K562 (cell line): ENCODE measurements around the gene PCDH9. TPM values are rescaled to one million over a fixed set of nuclear protein-coding genes. Genes with fewer than 3 reads are reported as not detected.

ENCODE experiments used
- ATAC-seq: fragments of 200-7000 bp; cut with Tn5 transposase; 3 replicates; pipeline ENCODE4 v1.9.1; 2020; ENCODE audit warnings: moderate library complexity
- BruUV-seq: library from RNA; stranded (reverse); fragments of 400-500 nt; replicated peaks from 2 replicates; lab custom pipeline; 2021; lab: Mats Ljungman, UMichigan
- CTCF ChIA-PET: fragments of 300-600 bp; formaldehyde crosslinking; extraction: SDS; loops from one replicate; lab custom pipeline; 2021; ENCODE audit warnings: low intra/inter-chr PET ratio; lab: Yijun Ruan, JAX
- POLR2A ChIA-PET: fragments of 300-600, 350-650 bp; sonication (Branson Sonifier 250); formaldehyde crosslinking; extraction: SDS; loops from one replicate; lab custom pipeline; 2021; ENCODE audit warnings: antibody characterized with exemption, inconsistent platforms; lab: Yijun Ruan, JAX
- DNase-seq, 4 experiments: peaks; one replicate each; pipeline versions ENCODE4 v3.0.0 to v3.0.0-alpha.2; 2011 to 2018; ENCODE audit warnings: low spot score in 3 of 4, mixed read lengths in 3 of 4; ENCODE audit errors: extremely low read depth in 1 of 4
- FAIRE-seq: peaks from 2 replicates; lab custom pipeline; 2011; peaks lifted over from hg19 to GRCh38; lab: Jason Lieb, UNC
- H2AFZ ChIP-seq: 2 replicates; pipeline ENCODE4 v1.6.0; 2011; ENCODE audit warnings: low read depth, low read length, control low read depth, inconsistent platforms
- H3K27ac ChIP-seq: fragments of 200-600 bp; 3 replicates; pipeline ENCODE4 v1.8.0; 2011; ENCODE audit warnings: low read depth, mild to moderate bottlenecking, control low read depth, inconsistent platforms, low read length, moderate library complexity, mixed read lengths; ENCODE audit errors: extremely low read depth
- H3K27me3 ChIP-seq, 2 experiments: fragments of 300-600 bp in 1 of 2; 2 replicates in 1 of 2; 3 replicates in 1 of 2; pipeline versions ENCODE4 v1.6.0 to v1.8.0; 2011; ENCODE audit warnings: inconsistent platforms in 2 of 2, low read length in 2 of 2, mild to moderate bottlenecking in 1 of 2, mixed read lengths in 1 of 2, moderate library complexity in 1 of 2; ENCODE audit not compliant: control insufficient read depth in 2 of 2, insufficient read depth in 2 of 2
- H3K36me3 ChIP-seq: fragments of 300-600 bp; 3 replicates; pipeline ENCODE4 v1.8.0; 2011; ENCODE audit warnings: mild to moderate bottlenecking, low read length, inconsistent platforms; ENCODE audit not compliant: control insufficient read depth, insufficient read depth
- H3K4me1 ChIP-seq, 2 experiments: fragments of 200-600 bp in 1 of 2; replicated peaks in 1 of 2; 2 replicates in 1 of 2; 3 replicates in 1 of 2; pipeline versions ENCODE4 v1.5.1 to v1.8.0; 2011; ENCODE audit warnings: inconsistent platforms in 2 of 2, low read length in 2 of 2, mild to moderate bottlenecking in 1 of 2, mixed read lengths in 1 of 2, moderate library complexity in 1 of 2; ENCODE audit not compliant: control insufficient read depth in 2 of 2, insufficient read depth in 2 of 2
- H3K4me2 ChIP-seq: 2 replicates; pipeline ENCODE4 v1.6.1; 2011; ENCODE audit warnings: low read length, control low read depth, inconsistent platforms, mixed read lengths; ENCODE audit not compliant: insufficient read depth
- H3K4me3 ChIP-seq: fragments of 200-600 bp; sonication (generic), shearing (Covaris generic); 2 replicates; pipeline ENCODE4 v1.5.1; 2016; ENCODE audit warnings: control low read depth, inconsistent platforms
- H3K79me2 ChIP-seq: fragments of 200-600 bp; 3 replicates; pipeline ENCODE4 v1.8.0; 2011; ENCODE audit warnings: low read length, inconsistent platforms; ENCODE audit not compliant: control insufficient read depth, insufficient read depth
- H3K9ac ChIP-seq, 2 experiments: 2 replicates each; pipeline versions ENCODE4 v1.6.0 to v1.6.1; 2011; ENCODE audit warnings: low read depth in 2 of 2, low read length in 2 of 2, control low read depth in 1 of 2, inconsistent platforms in 1 of 2, mild to moderate bottlenecking in 1 of 2, mixed read lengths in 1 of 2; ENCODE audit not compliant: insufficient read depth in 1 of 2
- H3K9me1 ChIP-seq: one replicate; pipeline ENCODE4 v1.6.0; 2011; ENCODE audit warnings: inconsistent platforms, mild to moderate bottlenecking, low read length, moderate library complexity; ENCODE audit not compliant: control insufficient read depth, insufficient read depth
- H3K9me3 ChIP-seq: replicated peaks from 2 replicates; pipeline ENCODE4 v1.5.1; 2011; ENCODE audit warnings: low read depth, low read length, inconsistent platforms; ENCODE audit not compliant: control insufficient read depth, insufficient read depth
- H4K20me1 ChIP-seq: replicated peaks from 2 replicates; pipeline ENCODE4 v1.6.1; 2011; ENCODE audit warnings: low read length, inconsistent platforms, mixed read lengths; ENCODE audit not compliant: control insufficient read depth, insufficient read depth
- ADNP ChIP-seq: fragments of 200-800 bp; sonication (Bioruptor generic); IDR thresholded peaks from 2 replicates; pipeline ENCODE4 v1.6.1; 2016; ENCODE audit warnings: missing genetic modification characterization, missing compliant biosample characterization
- BHLHE40 ChIP-seq: IDR thresholded peaks from 2 replicates; pipeline ENCODE4 v1.6.1; 2011; ENCODE audit warnings: low read length, improper control_type of control experiment
- CBFA2T2 ChIP-seq: fragments of 450-650 bp; conservative IDR thresholded peaks from 2 replicates; pipeline ENCODE4 v1.6.1; 2017; ENCODE audit warnings: mild to moderate bottlenecking
- CC2D1A ChIP-seq: fragments of 450-650 bp; IDR thresholded peaks from 2 replicates; pipeline ENCODE4 v1.6.1; 2017; ENCODE audit warnings: mild to moderate bottlenecking
- CREB1 ChIP-seq, 2 experiments: sonication (generic) in 1 of 2; formaldehyde crosslinking in 1 of 2; IDR thresholded peaks; 2 replicates each; pipeline versions ENCODE4 v1.6.1 to v1.8.0; 2012 to 2022; ENCODE audit warnings: inconsistent platforms in 1 of 2, mild to moderate bottlenecking in 1 of 2, missing genetic modification reagents in 1 of 2, moderate library complexity in 1 of 2
- CXXC5 ChIP-seq: fragments of 250-450 bp; sonication (Bioruptor Pico); IDR thresholded peaks from 2 replicates; pipeline ENCODE4 v1.8.0; 2022; ENCODE audit warnings: inconsistent platforms, mild to moderate bottlenecking, moderate library complexity
- DPF2 ChIP-seq: fragments of 450-650 bp; IDR thresholded peaks from 2 replicates; pipeline ENCODE4 v1.6.1; 2016
- FOSL1 ChIP-seq: fragments of 200-800 bp; sonication (Bioruptor generic); conservative IDR thresholded peaks from 2 replicates; pipeline ENCODE4 v1.6.1; 2016; ENCODE audit warnings: missing genetic modification characterization, missing compliant biosample characterization
- HDAC8 ChIP-seq: fragments of 450-650 bp; IDR thresholded peaks from 2 replicates; pipeline ENCODE4 v1.6.1; 2016; ENCODE audit warnings: mild to moderate bottlenecking, missing genetic modification characterization, moderate library complexity, missing compliant biosample characterization
- ILK ChIP-seq: fragments of 450-650 bp; IDR thresholded peaks from 2 replicates; pipeline ENCODE4 v1.6.1; 2016; ENCODE audit warnings: missing genetic modification characterization, low read depth, mild to moderate bottlenecking, missing compliant biosample characterization, moderate library complexity, borderline replicate concordance
- LEF1 ChIP-seq: fragments of 450-650 bp; IDR thresholded peaks from 2 replicates; pipeline ENCODE4 v1.6.1; 2016; ENCODE audit warnings: mild to moderate bottlenecking
- MAFG ChIP-seq: fragments of 450-650 bp; conservative IDR thresholded peaks from 2 replicates; pipeline ENCODE4 v1.6.1; 2016; ENCODE audit warnings: missing genetic modification characterization, missing compliant biosample characterization
- MAZ ChIP-seq, 2 experiments: fragments of 450-650 bp in 1 of 2; sonication (generic) in 1 of 2; formaldehyde crosslinking; IDR thresholded peaks in 1 of 2; conservative IDR thresholded peaks in 1 of 2; 2 replicates each; pipeline versions ENCODE4 v1.4.0 to v1.5.0; 2020; ENCODE audit warnings: mild to moderate bottlenecking in 1 of 2, missing genetic modification reagents in 1 of 2
- MTA2 ChIP-seq: fragments of 450-650 bp; IDR thresholded peaks from 2 replicates; pipeline ENCODE4 v1.6.1; 2016; ENCODE audit warnings: low read depth
- NFE2 ChIP-seq: IDR thresholded peaks from 2 replicates; pipeline ENCODE4 v1.6.1; 2014; ENCODE audit warnings: antibody characterized with exemption, low read depth
- RCOR1 ChIP-seq, 2 experiments: IDR thresholded peaks; 2 replicates each; pipeline ENCODE4 v1.6.1; 2012; ENCODE audit warnings: low read depth in 2 of 2, low read length in 2 of 2, borderline replicate concordance in 1 of 2, improper control_type of control experiment in 1 of 2
- SMARCA4 ChIP-seq: fragments of 450-650 bp; IDR thresholded peaks from 2 replicates; pipeline ENCODE4 v1.6.1; 2016
- STAT5A ChIP-seq: IDR thresholded peaks from 2 replicates; pipeline ENCODE4 v1.6.1; 2012; ENCODE audit warnings: low read length, inconsistent platforms, borderline replicate concordance
- TAL1 ChIP-seq: fragments of 450-650 bp; IDR thresholded peaks from 2 replicates; pipeline ENCODE4 v1.6.1; 2016; ENCODE audit warnings: mild to moderate bottlenecking
- TCF3 ChIP-seq: sonication (generic); formaldehyde crosslinking; IDR thresholded peaks from 2 replicates; pipeline ENCODE4 v1.4.0; 2020; ENCODE audit warnings: mild to moderate bottlenecking, missing genetic modification reagents
- ZNF316 ChIP-seq: fragments of 450-650 bp; IDR thresholded peaks from 2 replicates; pipeline ENCODE4 v1.6.1; 2016
- WGBS: fragments of 100-300 bp; shearing (Covaris generic); methylation state at CpG from one replicate; pipeline ENCODE4 v1.1.6; 2016; ENCODE audit warnings: low coverage, mixed read lengths; ENCODE audit not compliant: insufficient coverage; ENCODE audit errors: missing lambda C conversion rate; 5-methylcytosine and 5-hydroxymethylcytosine counted together
- in situ Hi-C: fragments of 300-500 bp; cut with MboI; formaldehyde crosslinking; loops from 4 replicates; pipeline ENCODE4 v1.15.0; 2018; ENCODE audit warnings: inconsistent platforms, mixed read lengths
- intact Hi-C: fragments of 100-400 bp; cut with micrococcal nuclease; formaldehyde crosslinking; loops from 2 replicates; pipeline ENCODE4 v1.14.2; 2022
- polyA plus RNA-seq, 8 experiments: library from polyadenylated mRNA; depleted of rRNA in 4 of 8; stranded (reverse) in 5 of 8; unstranded in 3 of 8; fragments of >200 nt; fragmentation: Nextera tagmentation in 2 of 8; fragmentation: Illumina TruSeq in 1 of 8; extraction: Ambion mirVana in 2 of 8; extraction: Trizol in 1 of 8; gene quantifications; 2 replicates each; pipeline versions ENCODE4 v1.2.1 to v1.2.3, GENCODE V29; 2011 to 2014; ENCODE audit warnings: inconsistent platforms in 1 of 8, missing spikeins in 1 of 8
- total RNA-seq, 7 experiments: library from RNA; depleted of rRNA in 6 of 7; stranded (reverse); fragments of >200 nt in 6 of 7; fragmentation: Illumina TruSeq in 2 of 7; extraction: Trizol in 2 of 7; gene quantifications; 2 replicates each; pipeline versions ENCODE4 v1.2.1 to v1.2.3, GENCODE V29; 2011 to 2021; ENCODE audit warnings: low replicate concordance in 1 of 7
- TF ChIP-seq, protein P1 (sequence below): fragments of 200-800 bp; sonication (Bioruptor generic); IDR thresholded peaks from 2 replicates; pipeline ENCODE4 v1.6.1; 2017; ENCODE audit warnings: missing genetic modification characterization, missing compliant biosample characterization

Gene PCDH9
- total and polyA plus RNA-seq, 9 of the 15 experiments (the other 6 are each of a cell fraction or from before 2014, with no cell fraction given): 1.1 to 6.7 (median 4.9) TPM

- TF ChIP-seq MAZ (CRISPR knock-in tag; conservative IDR thresholded peaks at IDR 0.05 in 1 of 2, IDR thresholded peaks at IDR 0.05 in 1 of 2) (no peak), ADNP (no peak), HDAC8 (tag) (no peak), ZNF316 (peak; percentile 85)
Observed at GRCh38 chr13:67131393-67131792, 98.7 kb downstream of the PCDH9 start (continued).

GRCh38 chr13:67130444-67130843, 99.7 kb downstream of the PCDH9 start:
- no peak overlapping the region for H3K4me3 ChIP-seq
- DNase-seq (peak in 1 of 4 experiments; percentile 78), ATAC-seq (peak; percentile 77), FAIRE-seq (peak; percentile 82)
- H3K9ac ChIP-seq: no peak overlapping the region
- H4K20me1 ChIP-seq: no peaks in the 10 kb centered on the region
- peak overlapping the region; percentile 37 for H3K4me2 ChIP-seq
- no TSS peak for BruUV-seq
- in situ Hi-C loops: no loop called here
- ChIA-PET POLR2A (no interaction called here), CTCF (no interaction called here)
- H3K36me3 ChIP-seq: no peaks in the 10 kb centered on the region
- H3K4me1 ChIP-seq: peaks cover 0 to 8% of the 10 kb centered on the region in 2 experiments; a peak in 2 of 5 replicates
- 0% methylated on average over 4 of the region's 5 CpGs for WGBS
- no peaks in the 10 kb centered on the region for H3K9me1 ChIP-seq
- intact Hi-C loops: no loop called here
- no peaks in the 10 kb centered on the region for H3K79me2 ChIP-seq
- peak overlapping the region; percentile 58 for H2AFZ ChIP-seq
- no peaks in the 10 kb centered on the region for H3K27me3 ChIP-seq
- peak overlapping the region; percentile 62 for H3K27ac ChIP-seq
- no peaks in the 10 kb centered on the region for H3K9me3 ChIP-seq
- TF ChIP-seq LEF1 (no peak), CC2D1A (0 out of 2 replicates have a peak, but pooled peaks have one; percentile 22), DPF2 (peak; percentile 74), STAT5A (peak; percentile 35; the same call in 1 of the 2 replicates), CBFA2T2 (peak; percentile 74), NFE2 (peak; percentile 83), TCF3 (CRISPR knock-in tag) (peak; percentile 35; the same call in 1 of the 2 replicates), ILK (tag) (no peak), RCOR1 (IDR thresholded peaks at IDR 0.05; ENCODE audit: borderline replicate concordance in 1 of 2, low read depth in 2 of 2, low read length in 2 of 2) (peak in 1 of 2 experiments; percentile 22; a peak in 1 of 4 replicates), FOSL1 (tag) (peak; percentile 41; the same call in 1 of the 2 replicates), CXXC5 (CRISPR knock-in tag) (0 out of 2 replicates have a peak, but pooled peaks have one; percentile 37), ZNF316 (peak; percentile 50; the same call in 1 of the 2 replicates), MAFG (tag) (peak; percentile 46; the same call in 1 of the 2 replicates), TAL1 (peak; percentile 84), BHLHE40 (no peak), SMARCA4 (peak; percentile 70), MTA2 (peak; percentile 33; the same call in 1 of the 2 replicates), CREB1 (IDR thresholded peaks at IDR 0.05) (no peak), CREB1 (CRISPR knock-in tag; IDR thresholded peaks at IDR 0.05) (no peak)
- TF ChIP-seq, protein P1, sequence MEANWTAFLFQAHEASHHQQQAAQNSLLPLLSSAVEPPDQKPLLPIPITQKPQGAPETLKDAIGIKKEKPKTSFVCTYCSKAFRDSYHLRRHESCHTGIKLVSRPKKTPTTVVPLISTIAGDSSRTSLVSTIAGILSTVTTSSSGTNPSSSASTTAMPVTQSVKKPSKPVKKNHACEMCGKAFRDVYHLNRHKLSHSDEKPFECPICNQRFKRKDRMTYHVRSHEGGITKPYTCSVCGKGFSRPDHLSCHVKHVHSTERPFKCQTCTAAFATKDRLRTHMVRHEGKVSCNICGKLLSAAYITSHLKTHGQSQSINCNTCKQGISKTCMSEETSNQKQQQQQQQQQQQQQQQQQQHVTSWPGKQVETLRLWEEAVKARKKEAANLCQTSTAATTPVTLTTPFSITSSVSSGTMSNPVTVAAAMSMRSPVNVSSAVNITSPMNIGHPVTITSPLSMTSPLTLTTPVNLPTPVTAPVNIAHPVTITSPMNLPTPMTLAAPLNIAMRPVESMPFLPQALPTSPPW (CRISPR knock-in tag): peak; percentile 51
